CD14-positive monocyte (primary cell): ENCODE data around the gene TAF1C. TPM values are rescaled to one million over a fixed set of nuclear protein-coding genes. Genes with fewer than 3 reads are reported as not detected.

Experiments
- DNase-seq, 3 donors: peaks; one replicate each; pipeline ENCODE4 v3.0.0-alpha.2; 2011 to 2022
- H2AFZ ChIP-seq: 2 replicates; pipeline ENCODE4 v1.6.0; 2012; ENCODE audit warnings: mild to moderate bottlenecking, low read depth, low read length, inconsistent platforms; ENCODE audit not compliant: insufficient read depth, poor library complexity, severe bottlenecking
- H3K27ac ChIP-seq, 2 donors: 1 replicate in 1 of 2; 2 replicates in 1 of 2; pipeline ENCODE4 v1.5.1; 2012 to 2013; ENCODE audit warnings: low read length in 2 of 2, control low read depth in 1 of 2, inconsistent platforms in 1 of 2, low read depth in 1 of 2, mild to moderate bottlenecking in 1 of 2
- H3K27me3 ChIP-seq, 2 donors: one replicate each; pipeline versions ENCODE4 v1.6.0 to v1.6.1; 2011 to 2013; ENCODE audit warnings: low read length in 2 of 2; ENCODE audit not compliant: control insufficient read depth in 2 of 2, insufficient read depth in 2 of 2
- H3K36me3 ChIP-seq, 2 donors: replicated peaks in 1 of 2; 1 replicate in 1 of 2; 2 replicates in 1 of 2; pipeline versions ENCODE4 v1.5.1 to v1.6.1; 2012 to 2013; ENCODE audit warnings: low read length in 2 of 2, control low read depth in 1 of 2, inconsistent platforms in 1 of 2, mild to moderate bottlenecking in 1 of 2; ENCODE audit not compliant: insufficient read depth in 2 of 2, control insufficient read depth in 1 of 2
- H3K4me1 ChIP-seq, 2 donors: 1 replicate in 1 of 2; 2 replicates in 1 of 2; pipeline versions ENCODE4 v1.5.1 to v1.6.1; 2012 to 2013; ENCODE audit warnings: low read length in 2 of 2, control low read depth in 1 of 2, inconsistent platforms in 1 of 2, mild to moderate bottlenecking in 1 of 2, moderate library complexity in 1 of 2; ENCODE audit not compliant: insufficient read depth in 2 of 2, control insufficient read depth in 1 of 2
- H3K4me2 ChIP-seq: replicated peaks from 2 replicates; pipeline ENCODE3; 2012; ENCODE audit warnings: low read length, moderate library complexity, mild to moderate bottlenecking; ENCODE audit not compliant: poor library complexity, severe bottlenecking; ENCODE audit errors: extremely low read depth
- H3K4me3 ChIP-seq, 3 experiments: fragments of 200-600 bp in 1 of 3; sonication (generic) in 1 of 3; replicated peaks in 1 of 3; 1 replicate in 2 of 3; 2 replicates in 1 of 3; pipeline ENCODE4 v1.5.1; 2011 to 2013; ENCODE audit warnings: low read length in 3 of 3, mild to moderate bottlenecking in 3 of 3, control low read depth in 2 of 3, low read depth in 2 of 3, inconsistent platforms in 1 of 3, moderate library complexity in 1 of 3
- H3K79me2 ChIP-seq: 2 replicates; pipeline ENCODE4 v1.6.0; 2012; ENCODE audit warnings: mild to moderate bottlenecking, control low read depth, inconsistent platforms, low read length, moderate library complexity; ENCODE audit not compliant: insufficient read depth
- H3K9ac ChIP-seq: 2 replicates; pipeline ENCODE4 v1.6.0; 2017; ENCODE audit warnings: low read length, mild to moderate bottlenecking; ENCODE audit not compliant: insufficient read depth, poor library complexity, severe bottlenecking
- H3K9me3 ChIP-seq, 2 donors: replicated peaks in 1 of 2; 1 replicate in 1 of 2; 2 replicates in 1 of 2; pipeline versions ENCODE4 v1.5.1 to v1.6.1; 2012 to 2013; ENCODE audit warnings: low read length in 2 of 2, control low read depth in 1 of 2; ENCODE audit not compliant: control insufficient read depth in 1 of 2, insufficient read depth in 1 of 2
- H4K20me1 ChIP-seq: 2 replicates; pipeline ENCODE4 v1.6.0; 2012; ENCODE audit warnings: mild to moderate bottlenecking, low read length, control low read depth, moderate library complexity; ENCODE audit not compliant: insufficient read depth
- H3K27ac Mint-ChIP-seq, 7 donors: one replicate each; pipeline ENCODE4 v1.8.0; 2020; ENCODE audit warnings: mild to moderate bottlenecking in 7 of 7, mixed read lengths in 7 of 7, moderate library complexity in 6 of 7, inconsistent platforms in 2 of 7
- H3K27me3 Mint-ChIP-seq, 3 donors: one replicate each; pipeline ENCODE4 v1.8.0; 2021 to 2022; ENCODE audit warnings: low read depth in 3 of 3, mild to moderate bottlenecking in 3 of 3, mixed read lengths in 3 of 3, moderate library complexity in 3 of 3, inconsistent platforms in 1 of 3
- H3K36me3 Mint-ChIP-seq, 2 donors: one replicate each; pipeline ENCODE4 v1.8.0; 2020; ENCODE audit warnings: mixed read lengths in 2 of 2, inconsistent platforms in 1 of 2, mild to moderate bottlenecking in 1 of 2
- H3K4me1 Mint-ChIP-seq: one replicate; pipeline ENCODE4 v1.8.0; 2020; ENCODE audit warnings: mild to moderate bottlenecking, mixed read lengths
- H3K4me3 Mint-ChIP-seq, 2 donors: one replicate each; pipeline ENCODE4 v1.8.0; 2020; ENCODE audit warnings: mild to moderate bottlenecking in 2 of 2, mixed read lengths in 2 of 2, moderate library complexity in 1 of 2
- H3K9me3 Mint-ChIP-seq, 7 donors: one replicate each; pipeline ENCODE4 v1.8.0; 2020 to 2022; ENCODE audit warnings: mixed read lengths in 7 of 7, mild to moderate bottlenecking in 6 of 7, moderate library complexity in 6 of 7, inconsistent platforms in 2 of 7
- WGBS: methylation state at CpG from one replicate; pipeline ENCODE4 v1.1.5; 2013; ENCODE audit warnings: missing lambda C conversion rate; ENCODE audit not compliant: insufficient coverage; 5-methylcytosine and 5-hydroxymethylcytosine counted together
- intact Hi-C, 2 donors: fragments of 100-400 bp; cut with micrococcal nuclease; formaldehyde crosslinking; loops; one replicate each; pipeline versions ENCODE4 v1.15.0 to v1.15.1; 2023
- polyA plus RNA-seq, 3 donors: library from polyadenylated mRNA; depleted of rRNA in 1 of 3; unstranded in 2 of 3; stranded (reverse) in 1 of 3; fragments of 300-500 nt in 2 of 3; fragments of >200 nt in 1 of 3; fragmentation: Illumina TruSeq in 2 of 3; gene quantifications; 1 replicate in 2 of 3; 2 replicates in 1 of 3; pipeline ENCODE4 v1.2.3, GENCODE V29; 2012 to 2021
- TF ChIP-seq, protein P1 (sequence below): fragments of 200-600 bp; IDR thresholded peaks from one replicate; pipeline ENCODE4 v1.8.0; 2022; ENCODE audit warnings: antibody characterized with exemption, mild to moderate bottlenecking

TAF1C gene
- polyA plus RNA-seq, 3 donors = 4.0 to 126 (median 4.5) TPM

GRCh38 chr16:84199097-84199496 is 12.2 kb upstream of the TAF1C start:
- no peak for DNase-seq
- intact Hi-C loops = loop anchor here in 1 of 2 donors (10.0 kb wide), 1 partner anchor 54 kb away; the partner anchor contains the start of genes DNAAF1 and HSDL1
- Histone ChIP-seq H3K4me2 (no peak overlapping the region), H3K27me3 (no peaks in the 10 kb centered on the region), H3K79me2 (no peaks in the 10 kb centered on the region), H3K27ac (peak overlapping the region in 1 of 2 donors; percentile 77), H3K9ac (no peak overlapping the region), H4K20me1 (no peaks in the 10 kb centered on the region), H3K4me1 (peaks cover 18 to 28% of the 10 kb centered on the region in 2 donors), H2AFZ (peak overlapping the region; percentile 3), H3K9me3 (no peaks in the 10 kb centered on the region), H3K4me3 (no peak overlapping the region), H3K36me3 (no peaks in the 10 kb centered on the region)
- H3K27me3 Mint-ChIP-seq = peaks cover 4 to 12% (median 5%) of the 10 kb centered on the region in 3 donors
- H3K9me3 Mint-ChIP-seq = peaks cover 0 to 2% (median 0%) of the 10 kb centered on the region in 7 donors
- 84% methylated on average over 8 of the region's 13 CpGs for WGBS
- no peak overlapping the region for H3K4me3 Mint-ChIP-seq
- peak overlapping the region in 6 of 7 donors; percentile 65 to 93 (median 86) for H3K27ac Mint-ChIP-seq
- peaks cover 25% of the 10 kb centered on the region for H3K4me1 Mint-ChIP-seq
- TF ChIP-seq, protein P1, sequence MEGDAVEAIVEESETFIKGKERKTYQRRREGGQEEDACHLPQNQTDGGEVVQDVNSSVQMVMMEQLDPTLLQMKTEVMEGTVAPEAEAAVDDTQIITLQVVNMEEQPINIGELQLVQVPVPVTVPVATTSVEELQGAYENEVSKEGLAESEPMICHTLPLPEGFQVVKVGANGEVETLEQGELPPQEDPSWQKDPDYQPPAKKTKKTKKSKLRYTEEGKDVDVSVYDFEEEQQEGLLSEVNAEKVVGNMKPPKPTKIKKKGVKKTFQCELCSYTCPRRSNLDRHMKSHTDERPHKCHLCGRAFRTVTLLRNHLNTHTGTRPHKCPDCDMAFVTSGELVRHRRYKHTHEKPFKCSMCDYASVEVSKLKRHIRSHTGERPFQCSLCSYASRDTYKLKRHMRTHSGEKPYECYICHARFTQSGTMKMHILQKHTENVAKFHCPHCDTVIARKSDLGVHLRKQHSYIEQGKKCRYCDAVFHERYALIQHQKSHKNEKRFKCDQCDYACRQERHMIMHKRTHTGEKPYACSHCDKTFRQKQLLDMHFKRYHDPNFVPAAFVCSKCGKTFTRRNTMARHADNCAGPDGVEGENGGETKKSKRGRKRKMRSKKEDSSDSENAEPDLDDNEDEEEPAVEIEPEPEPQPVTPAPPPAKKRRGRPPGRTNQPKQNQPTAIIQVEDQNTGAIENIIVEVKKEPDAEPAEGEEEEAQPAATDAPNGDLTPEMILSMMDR = no peak
- no peaks in the 10 kb centered on the region for H3K36me3 Mint-ChIP-seq

DNA sequence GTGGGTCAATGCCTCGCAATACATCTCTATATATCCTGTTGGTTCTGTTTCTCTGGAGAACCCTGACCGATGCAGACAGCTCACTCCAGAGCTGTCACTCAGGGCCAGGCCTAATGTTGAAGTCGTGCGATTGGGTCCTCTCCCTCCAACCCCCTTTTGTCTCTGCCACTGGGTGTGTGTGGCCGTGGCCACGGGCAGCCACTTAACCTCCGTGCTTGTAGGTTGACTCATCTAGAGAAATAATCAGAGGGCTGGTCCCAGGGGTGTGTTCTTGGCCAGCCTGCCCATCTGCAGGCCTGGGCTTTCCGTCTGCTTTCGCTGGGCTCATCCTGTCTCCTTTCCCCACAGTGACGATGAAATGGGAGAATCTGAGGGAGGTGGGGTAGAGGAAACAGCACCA is 11.5 kb upstream of the TAF1C start:
- Mint-ChIP-seq H3K27ac (peak overlapping the region in 4 of 7 donors; percentile 1 to 93 (median 77)), H3K36me3 (no peaks in the 10 kb centered on the region), H3K27me3 (peaks cover 5 to 18% (median 5%) of the 10 kb centered on the region in 3 donors), H3K4me3 (no peak overlapping the region), H3K4me1 (peaks cover 30% of the 10 kb centered on the region), H3K9me3 (no peaks in the 10 kb centered on the region)
- H3K9me3 ChIP-seq = no peaks in the 10 kb centered on the region
- H3K79me2 ChIP-seq = no peaks in the 10 kb centered on the region
- H3K4me2 ChIP-seq = no peak overlapping the region
- H2AFZ ChIP-seq = no peak overlapping the region
- TF ChIP-seq, protein P1 = no peak
- H4K20me1 ChIP-seq = no peaks in the 10 kb centered on the region
- intact Hi-C loops = loop anchor here in 1 of 2 donors (10.0 kb wide), 1 partner anchor 54 kb away; the partner anchor contains the start of genes DNAAF1 and HSDL1
- H3K27me3 ChIP-seq = no peaks in the 10 kb centered on the region
- H3K27ac ChIP-seq = no peak overlapping the region
- no peak for DNase-seq
- peaks cover 18 to 28% of the 10 kb centered on the region in 2 donors for H3K4me1 ChIP-seq
- no peak overlapping the region for H3K4me3 ChIP-seq
- no peak overlapping the region for H3K9ac ChIP-seq
- 100% methylated on average over 4 of the region's 10 CpGs for WGBS
- H3K36me3 ChIP-seq = no peaks in the 10 kb centered on the region
